KOPT-K1 (cell line): ENCODE data around the gene CBX2.

Experiments used
- H3K27ac ChIP-seq: fragments of 200-600 bp; sonication (generic); 2 replicates; pipeline ENCODE4 v1.5.1; 2016; ENCODE audit warnings: antibody characterized with exemption, mild to moderate bottlenecking, low read depth, low read length; ENCODE audit not compliant: poor library complexity, severe bottlenecking
- H3K36me3 ChIP-seq: fragments of 200-600 bp; sonication (generic); 2 replicates; pipeline ENCODE4 v1.5.1; 2017; ENCODE audit warnings: antibody characterized with exemption, mild to moderate bottlenecking, low read length, moderate library complexity; ENCODE audit not compliant: insufficient read depth
- H3K9me3 ChIP-seq: fragments of 200-600 bp; sonication (generic); 2 replicates; pipeline ENCODE4 v1.5.1; 2017; ENCODE audit warnings: antibody characterized with exemption, low read length, mild to moderate bottlenecking; ENCODE audit not compliant: insufficient read depth, poor library complexity, severe bottlenecking

Gene CBX2

GRCh38 chr17:79796763-79797491, 19.0 kb downstream of the CBX2 start, which contains the start of gene CBX8:
TSS of gene CBX8 (minus strand) at chr17:79797077. CDS start at chr17:79796998, 79 bp downstream.
- peak within 1 kb of the TSS; percentile 81 for H3K27ac ChIP-seq
- peaks cover 22% of the 10 kb centered on the region for H3K36me3 ChIP-seq
- H3K9me3 ChIP-seq, result no peaks in the 10 kb centered on the region

GRCh38 chr17:79797492-79798298, 19.7 kb downstream of the CBX2 start:
- Histone ChIP-seq H3K27ac (peak overlapping the region; percentile 23), H3K9me3 (no peaks in the 10 kb centered on the region), H3K36me3 (peaks cover 22% of the 10 kb centered on the region)

- Histone ChIP-seq H3K36me3 (peaks cover 17% of the 10 kb centered on the region), H3K9me3 (no peaks in the 10 kb centered on the region), H3K27ac (no peak overlapping the region)
Measured at GRCh38 chr17:79798299-79799173, 20.6 kb downstream of the CBX2 start.

- peaks cover 11% of the 10 kb centered on the region for H3K36me3 ChIP-seq
- no peaks in the 10 kb centered on the region for H3K9me3 ChIP-seq
- H3K27ac ChIP-seq, result no peak overlapping the region
Measured at GRCh38 chr17:79799174-79799537, 21.2 kb downstream of the CBX2 start.

GRCh38 chr17:79799538-79800324, 21.8 kb downstream of the CBX2 start:
- Histone ChIP-seq H3K36me3 (peaks cover 6% of the 10 kb centered on the region), H3K27ac (no peak overlapping the region), H3K9me3 (no peaks in the 10 kb centered on the region)

- Histone ChIP-seq H3K27ac (no peak overlapping the region), H3K9me3 (no peaks in the 10 kb centered on the region)
Measured at GRCh38 chr17:79800325-79801155, 22.6 kb downstream of the CBX2 start.

GRCh38 chr17:79801156-79802038, 23.4 kb downstream of the CBX2 start:
- no peaks in the 10 kb centered on the region for H3K9me3 ChIP-seq
- H3K27ac ChIP-seq, result no peak overlapping the region
- H3K36me3 ChIP-seq, result no peaks in the 10 kb centered on the region

More at GRCh38 chr17:79800325-79801155, 22.6 kb downstream of the CBX2 start:
- H3K36me3 ChIP-seq, result no peaks in the 10 kb centered on the region

GRCh38 chr17:79802039-79802735, 24.2 kb downstream of the CBX2 start:
- no peaks in the 10 kb centered on the region for H3K36me3 ChIP-seq
- H3K9me3 ChIP-seq, result no peaks in the 10 kb centered on the region
- no peak overlapping the region for H3K27ac ChIP-seq

- no peaks in the 10 kb centered on the region for H3K9me3 ChIP-seq
- H3K36me3 ChIP-seq, result no peaks in the 10 kb centered on the region
- H3K27ac ChIP-seq, result no peak overlapping the region
Measured at GRCh38 chr17:79802736-79803420, 24.9 kb downstream of the CBX2 start.

- Histone ChIP-seq H3K36me3 (no peaks in the 10 kb centered on the region), H3K27ac (no peak overlapping the region), H3K9me3 (no peaks in the 10 kb centered on the region)
Measured at GRCh38 chr17:79803421-79803996, 25.6 kb downstream of the CBX2 start.

- no peaks in the 10 kb centered on the region for H3K9me3 ChIP-seq
- peak overlapping the region; percentile 22 for H3K27ac ChIP-seq
- H3K36me3 ChIP-seq, result no peaks in the 10 kb centered on the region
Measured at GRCh38 chr17:79803997-79804855, 26.3 kb downstream of the CBX2 start.
